ENCODE measurements around the gene ADGRG3.
"Not testable (repeated sequence)": the region's sequence is repeated elsewhere in the genome, so short reads cannot be mapped to it uniquely, and the experiment has no call there.

ADGRG3 gene

GRCh38 chr16:57697896-57698537 lies 29.9 kb downstream of the ADGRG3 start:
- DNase-seq, result no peak

GRCh38 chr16:57698812-57699405 lies 30.8 kb downstream of the ADGRG3 start:
- DNase-seq, result no peak

GRCh38 chr16:57699481-57699880 lies 31.4 kb downstream of the ADGRG3 start:
- DNase-seq, result no peak

- DNase-seq, result no peak
Observed at GRCh38 chr16:57699899-57700298, 31.8 kb downstream of the ADGRG3 start.

- DNase-seq, result no peak
Observed at GRCh38 chr16:57700781-57701551, 32.9 kb downstream of the ADGRG3 start.

GRCh38 chr16:57701759-57702371 lies 33.8 kb downstream of the ADGRG3 start:
- no peak for DNase-seq

- no peak for DNase-seq
Observed at GRCh38 chr16:57703416-57704010, 35.4 kb downstream of the ADGRG3 start.

GRCh38 chr16:57704011-57704904 lies 36.2 kb downstream of the ADGRG3 start:
- DNase-seq, result no peak

GRCh38 chr16:57704905-57705852 lies 37.1 kb downstream of the ADGRG3 start:
- no peak for DNase-seq

- DNase-seq, result no peak
Observed at GRCh38 chr16:57706717-57707116, 38.6 kb downstream of the ADGRG3 start.

GRCh38 chr16:57707331-57707730 lies 39.2 kb downstream of the ADGRG3 start:
- no peak for DNase-seq

GRCh38 chr16:57708168-57708567 lies 40.1 kb downstream of the ADGRG3 start:
- no peak for DNase-seq

GRCh38 chr16:57709663-57710062 lies 41.6 kb downstream of the ADGRG3 start:
- DNase-seq, result no peak

GRCh38 chr16:57711346-57711745 lies 43.2 kb downstream of the ADGRG3 start:
- no peak for DNase-seq

- no peak for DNase-seq
Observed at GRCh38 chr16:57711993-57712392, 43.9 kb downstream of the ADGRG3 start.

- DNase-seq, result not testable (repeated sequence)
Observed at GRCh38 chr16:57712569-57712968, 44.5 kb downstream of the ADGRG3 start.

GRCh38 chr16:57713596-57713995 lies 45.5 kb downstream of the ADGRG3 start:
- no peak for DNase-seq

- no peak for DNase-seq
Observed at GRCh38 chr16:57714047-57714446, 45.9 kb downstream of the ADGRG3 start.

- peak; percentile 59 to 69 for DNase-seq
Observed at GRCh38 chr16:57720142-57720575, 52.1 kb downstream of the ADGRG3 start.

GRCh38 chr16:57721356-57722209 lies 53.5 kb downstream of the ADGRG3 start:
- no peak for DNase-seq

Measured in activated T-cell treated with anti-CD3 and anti-CD28 coated beads, Interleukin-2, amount 50 U/mL, for 48 hours (primary cell).